Left ventricle myocardium inferior (tissue), 1 donor: ENCODE data around the gene TAS2R13. TPM values are rescaled to one million over a fixed set of nuclear protein-coding genes. Genes with fewer than 3 reads are reported as not detected.

Source experiments
- DNase-seq: peaks from one replicate; pipeline ENCODE4 v3.0.0-alpha.2; 2020
- H3K27ac ChIP-seq: fragments of 200-600 bp; replicated peaks from 2 replicates; pipeline ENCODE4 v1.8.0; 2021
- H3K27me3 ChIP-seq: fragments of 200-600 bp; 2 replicates; pipeline ENCODE4 v1.8.0; 2021; ENCODE audit warnings: low read depth
- H3K36me3 ChIP-seq: fragments of 200-600 bp; 2 replicates; pipeline ENCODE4 v1.8.0; 2021
- H3K4me1 ChIP-seq: fragments of 200-600 bp; 2 replicates; pipeline ENCODE4 v1.8.0; 2021
- H3K4me3 ChIP-seq: fragments of 200-600 bp; 2 replicates; pipeline ENCODE4 v1.8.0; 2021; ENCODE audit warnings: mild to moderate bottlenecking, moderate library complexity
- H3K9me3 ChIP-seq: fragments of 200-600 bp; replicated peaks from 2 replicates; pipeline ENCODE4 v1.8.0; 2021
- CTCF ChIP-seq: fragments of 200-600 bp; IDR thresholded peaks from 2 replicates; pipeline ENCODE4 v1.8.0; 2021; ENCODE audit warnings: antibody characterized with exemption, mild to moderate bottlenecking, borderline replicate concordance
- intact Hi-C: fragments of 100-400 bp; cut with micrococcal nuclease; formaldehyde crosslinking; loops from one replicate; pipeline ENCODE4 v1.11.0; 2022
- long read RNA-seq: library from polyadenylated mRNA; unstranded; transcript quantifications from one replicate; pipeline ENCODE4 v2.0.0, GENCODE V29; 2021
- total RNA-seq: library from RNA; stranded (reverse); fragmentation: NEBNext Ultra II Directional; extraction: Animal tissue kit (Norgen Biotek cat#: 25700); gene quantifications from one replicate; pipeline ENCODE4 v1.2.1, GENCODE V29; 2021
- donor health status: DM: no; HTN: yes; CAD: no; lungs with severe emphysema.

TAS2R13 gene, protein sequence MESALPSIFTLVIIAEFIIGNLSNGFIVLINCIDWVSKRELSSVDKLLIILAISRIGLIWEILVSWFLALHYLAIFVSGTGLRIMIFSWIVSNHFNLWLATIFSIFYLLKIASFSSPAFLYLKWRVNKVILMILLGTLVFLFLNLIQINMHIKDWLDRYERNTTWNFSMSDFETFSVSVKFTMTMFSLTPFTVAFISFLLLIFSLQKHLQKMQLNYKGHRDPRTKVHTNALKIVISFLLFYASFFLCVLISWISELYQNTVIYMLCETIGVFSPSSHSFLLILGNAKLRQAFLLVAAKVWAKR
- 0.41 TPM for total RNA-seq
- long read RNA-seq = 0 reads

- peaks cover 16% of the 10 kb centered on the region for H3K4me1 ChIP-seq
- no peak for TF ChIP-seq CTCF
- intact Hi-C loops = no loop called here
- H3K27me3 ChIP-seq = no peaks in the 10 kb centered on the region
- H3K27ac ChIP-seq = no peak within 1 kb of the TSS
- H3K9me3 ChIP-seq = peaks cover 18% of the 10 kb centered on the region
- no peak within 1 kb of the TSS for H3K4me3 ChIP-seq
- H3K36me3 ChIP-seq = no peaks in the 10 kb centered on the region
- no peak for DNase-seq
These were observed at the start of gene TAS2R13 for GRCh38 chr12:10909462-10909861. TAS2R13 (minus strand) TSS chr12:10909562; CDS start chr12:10909298, 264 bp downstream.

DNA sequence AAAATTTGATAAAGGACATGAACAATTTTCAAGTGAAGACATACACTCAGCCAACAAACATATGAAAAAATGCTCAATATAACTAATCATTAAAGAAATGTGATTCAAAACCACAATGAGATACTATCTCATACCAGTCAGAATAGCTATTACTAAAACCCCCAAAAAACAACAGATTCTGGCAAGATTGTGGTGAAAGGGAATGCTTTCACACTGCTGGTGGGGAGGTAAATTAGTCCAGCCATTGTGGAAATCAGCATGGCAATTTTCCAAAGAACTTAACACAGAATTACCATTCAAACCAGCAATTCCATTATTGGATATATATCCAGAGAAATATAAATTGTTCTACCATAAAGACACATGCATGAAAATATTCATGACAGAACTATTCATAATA lies 48.4 kb upstream of the TAS2R13 start:
- no peak overlapping the region for H3K4me3 ChIP-seq
- no peaks in the 10 kb centered on the region for H3K36me3 ChIP-seq
- DNase-seq = no peak
- no peak overlapping the region for H3K27ac ChIP-seq
- no peak for TF ChIP-seq CTCF
- peaks cover 28% of the 10 kb centered on the region for H3K9me3 ChIP-seq
- intact Hi-C loops = no loop called here
- H3K4me1 ChIP-seq = no peaks in the 10 kb centered on the region
- H3K27me3 ChIP-seq = no peaks in the 10 kb centered on the region

- Histone ChIP-seq H3K27ac (no peak overlapping the region), H3K4me3 (no peak overlapping the region), H3K4me1 (peaks cover 7% of the 10 kb centered on the region), H3K9me3 (peaks cover 28% of the 10 kb centered on the region), H3K36me3 (no peaks in the 10 kb centered on the region), H3K27me3 (no peaks in the 10 kb centered on the region)
- no peak for TF ChIP-seq CTCF
- DNase-seq = no peak
- intact Hi-C loops = no loop called here
These were observed 46.7 kb upstream of the TAS2R13 start for GRCh38 chr12:10956085-10956484.

DNA sequence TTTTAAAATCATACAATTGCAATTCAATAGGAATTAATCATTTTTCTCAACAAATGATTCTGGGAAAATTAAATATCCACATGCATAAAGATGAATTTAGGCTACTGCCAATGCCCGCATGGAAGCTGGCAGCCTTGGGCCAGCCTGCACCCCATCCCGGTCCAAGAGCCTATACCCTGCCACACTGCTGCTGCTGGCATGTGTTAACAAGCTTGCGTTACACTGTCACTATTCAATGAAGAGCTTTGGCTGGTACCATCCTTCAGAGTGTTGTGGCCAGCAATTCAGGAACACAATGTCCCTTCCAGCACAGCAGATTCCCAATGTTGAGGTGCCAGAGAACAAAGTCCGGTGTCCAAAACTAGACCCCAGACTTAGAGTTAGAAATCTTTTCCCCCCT lies 43.3 kb upstream of the TAS2R13 start:
- Histone ChIP-seq H3K4me3 (no peak overlapping the region), H3K27me3 (no peaks in the 10 kb centered on the region), H3K27ac (no peak overlapping the region), H3K4me1 (peaks cover 7% of the 10 kb centered on the region), H3K9me3 (peaks cover 28% of the 10 kb centered on the region), H3K36me3 (peaks cover 3% of the 10 kb centered on the region)
- TF ChIP-seq CTCF = no peak
- DNase-seq = peak; percentile 22
- intact Hi-C loops = no loop called here

GRCh38 chr12:10943167-10943566 lies 33.8 kb upstream of the TAS2R13 start:
- no peak for TF ChIP-seq CTCF
- intact Hi-C loops = no loop called here
- no peaks in the 10 kb centered on the region for H3K4me1 ChIP-seq

More at GRCh38 chr12:10943167-10943566, 33.8 kb upstream of the TAS2R13 start:
- DNase-seq = no peak
- no peak overlapping the region for H3K4me3 ChIP-seq
- no peaks in the 10 kb centered on the region for H3K27me3 ChIP-seq
- peaks cover 5% of the 10 kb centered on the region for H3K9me3 ChIP-seq
- no peak overlapping the region for H3K27ac ChIP-seq
- H3K36me3 ChIP-seq = no peaks in the 10 kb centered on the region
